ENCODE measurements around the gene TSPO2.

DNA sequence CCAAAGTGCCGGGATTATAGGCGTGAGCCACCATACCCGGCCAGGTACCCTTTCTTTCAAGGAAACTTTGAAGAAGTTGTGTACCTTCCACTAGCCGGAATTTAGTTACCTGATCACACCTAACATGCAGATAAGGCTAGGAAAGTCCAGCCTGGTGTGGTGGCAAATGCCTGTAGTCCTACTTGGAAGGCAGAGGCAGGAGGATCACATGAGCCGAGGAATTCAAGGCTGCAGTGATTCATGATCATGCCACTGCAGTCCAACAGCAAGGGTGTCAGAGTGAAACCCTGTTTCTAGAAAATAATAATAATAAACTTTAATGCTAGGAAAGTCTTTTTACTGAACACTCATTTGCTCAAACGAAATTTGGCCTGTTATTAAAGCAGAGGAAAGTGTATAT, 51.5 kb downstream of the TSPO2 start:
- TF ChIP-seq, protein P1, sequence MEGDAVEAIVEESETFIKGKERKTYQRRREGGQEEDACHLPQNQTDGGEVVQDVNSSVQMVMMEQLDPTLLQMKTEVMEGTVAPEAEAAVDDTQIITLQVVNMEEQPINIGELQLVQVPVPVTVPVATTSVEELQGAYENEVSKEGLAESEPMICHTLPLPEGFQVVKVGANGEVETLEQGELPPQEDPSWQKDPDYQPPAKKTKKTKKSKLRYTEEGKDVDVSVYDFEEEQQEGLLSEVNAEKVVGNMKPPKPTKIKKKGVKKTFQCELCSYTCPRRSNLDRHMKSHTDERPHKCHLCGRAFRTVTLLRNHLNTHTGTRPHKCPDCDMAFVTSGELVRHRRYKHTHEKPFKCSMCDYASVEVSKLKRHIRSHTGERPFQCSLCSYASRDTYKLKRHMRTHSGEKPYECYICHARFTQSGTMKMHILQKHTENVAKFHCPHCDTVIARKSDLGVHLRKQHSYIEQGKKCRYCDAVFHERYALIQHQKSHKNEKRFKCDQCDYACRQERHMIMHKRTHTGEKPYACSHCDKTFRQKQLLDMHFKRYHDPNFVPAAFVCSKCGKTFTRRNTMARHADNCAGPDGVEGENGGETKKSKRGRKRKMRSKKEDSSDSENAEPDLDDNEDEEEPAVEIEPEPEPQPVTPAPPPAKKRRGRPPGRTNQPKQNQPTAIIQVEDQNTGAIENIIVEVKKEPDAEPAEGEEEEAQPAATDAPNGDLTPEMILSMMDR (IDR thresholded peaks at IDR 0.05), result no peak
- TF ChIP-seq POLR2A (IDR thresholded peaks at IDR 0.05), result no peak

Measured in testis (tissue), 2 donors.